AG09319 (cell line): ENCODE data around the gene FBXL7.

Experiments used
- DNase-seq: peaks from one replicate; pipeline ENCODE4 v3.0.0-alpha.2; 2010; ENCODE audit warnings: low read depth; ENCODE audit errors: extremely low read depth
- CTCF ChIP-seq: IDR thresholded peaks from 2 replicates; pipeline ENCODE4 v1.5.1; 2011; ENCODE audit warnings: low read depth, mild to moderate bottlenecking, inconsistent platforms, low read length, moderate library complexity

FBXL7 gene

GRCh38 chr5:15551113-15551504, 51.1 kb downstream of the FBXL7 start:
- no peak for DNase-seq
- TF ChIP-seq CTCF: no peak

GRCh38 chr5:15554542-15554941, 54.6 kb downstream of the FBXL7 start:
- DNase-seq: no peak
- TF ChIP-seq CTCF: no peak

- no peak for DNase-seq
- TF ChIP-seq CTCF: no peak
Measured at GRCh38 chr5:15555176-15555575, 55.2 kb downstream of the FBXL7 start.

- TF ChIP-seq CTCF: no peak
Measured at GRCh38 chr5:15558240-15558639, 58.3 kb downstream of the FBXL7 start.

GRCh38 chr5:15558681-15559080, 58.7 kb downstream of the FBXL7 start:
- no peak for TF ChIP-seq CTCF
- DNase-seq: no peak

More at GRCh38 chr5:15558240-15558639, 58.3 kb downstream of the FBXL7 start:
- no peak for DNase-seq

- no peak for TF ChIP-seq CTCF
- no peak for DNase-seq
Measured at GRCh38 chr5:15560421-15560820, 60.4 kb downstream of the FBXL7 start.

GRCh38 chr5:15564523-15564922, 64.5 kb downstream of the FBXL7 start:
- no peak for TF ChIP-seq CTCF
- no peak for DNase-seq
